ENCODE data around the gene CLEC2D. TPM values are rescaled to one million over a fixed set of nuclear protein-coding genes. Genes with fewer than 3 reads are reported as not detected.
"Not testable (repeated sequence)": the region's sequence is repeated elsewhere in the genome, so short reads cannot be mapped to it uniquely, and the experiment has no call there.

Gene CLEC2D
- total RNA-seq, 8 experiments from 2014 or later, result 1.8 to 22.5 (median 2.8) TPM

GRCh38 chr12:9707864-9708808 is 38.6 kb downstream of the CLEC2D start:
- Histone ChIP-seq H3K4me3 (no peak overlapping the region), H3K27ac (no peak overlapping the region), H3K4me1 (replicated peaks in 1 of 2) (no peaks in the 10 kb centered on the region)
- 14 to 70% (median 44%) methylated on average over 1 to 8 of the region's 12 CpGs; no CpG with 5 or more reads in 1 of the 10 experiments for WGBS, 10 experiments
- in situ Hi-C loops (cut with MboI; ENCODE audit: low pct_unique_long_range_greater_than_20kb in 2 of 9, low sequenced_read_pairs in 9 of 9, unreplicated experiment in 9 of 9), result loop anchor here in 3 of 9 experiments (10.0 to 25.0 kb wide), 2 partner anchors 73 to 371 kb away; no protein-coding TSS in a partner anchor
- peak in 5 of 8 experiments; percentile 39 to 78 (median 74) for ATAC-seq (replicated peaks in 6 of 8)

GRCh38 chr12:9708853-9709252 is 39.3 kb downstream of the CLEC2D start:
- Histone ChIP-seq H3K4me3 (no peak overlapping the region), H3K4me1 (replicated peaks in 1 of 2) (no peaks in the 10 kb centered on the region), H3K27ac (no peak overlapping the region)
- ATAC-seq (replicated peaks in 6 of 8), result no peak
- 65 to 100% (median 98%) methylated on average over 1 to 2 of the region's 3 CpGs; no CpG with 5 or more reads in 2 of the 10 experiments for WGBS, 10 experiments
- in situ Hi-C loops (cut with MboI; ENCODE audit: low pct_unique_long_range_greater_than_20kb in 2 of 9, low sequenced_read_pairs in 9 of 9, unreplicated experiment in 9 of 9), result loop anchor here in 3 of 9 experiments (10.0 to 25.0 kb wide), 2 partner anchors 74 to 372 kb away; no protein-coding TSS in a partner anchor

- Histone ChIP-seq H3K27ac (no peak overlapping the region), H3K4me3 (no peak overlapping the region), H3K4me1 (replicated peaks in 1 of 2) (no peaks in the 10 kb centered on the region)
- WGBS, 10 experiments, result 43 to 100% (median 60%) methylated on average over 1 to 2 of the region's 3 CpGs; no CpG with 5 or more reads in 7 of the 10 experiments
- no peak for ATAC-seq (replicated peaks in 6 of 8)
- in situ Hi-C loops (cut with MboI; ENCODE audit: low pct_unique_long_range_greater_than_20kb in 2 of 9, low sequenced_read_pairs in 9 of 9, unreplicated experiment in 9 of 9), result loop anchor here in 2 of 9 experiments (25.0 kb wide), 1 partner anchor 373 kb away; no protein-coding TSS in a partner anchor
Measured at GRCh38 chr12:9710584-9711375, 41.3 kb downstream of the CLEC2D start.

GRCh38 chr12:9711664-9712063 is 42.2 kb downstream of the CLEC2D start:
- H3K27ac ChIP-seq, result no peak overlapping the region
- no peaks in the 10 kb centered on the region for H3K4me1 ChIP-seq (replicated peaks in 1 of 2)
- ATAC-seq (replicated peaks in 6 of 8), result no peak
- WGBS, 10 experiments, result 50 to 100% (median 100%) methylated on average over 1 of the region's 1 CpG
- in situ Hi-C loops (cut with MboI; ENCODE audit: low pct_unique_long_range_greater_than_20kb in 2 of 9, low sequenced_read_pairs in 9 of 9, unreplicated experiment in 9 of 9), result loop anchor here in 2 of 9 experiments (25.0 kb wide), 1 partner anchor 374 kb away; no protein-coding TSS in a partner anchor
- no peak overlapping the region for H3K4me3 ChIP-seq

- not testable (repeated sequence) for H3K27ac ChIP-seq; H3K4me3 ChIP-seq; H3K4me1 ChIP-seq (replicated peaks in 1 of 2); ATAC-seq (replicated peaks in 6 of 8)
- in situ Hi-C loops (cut with MboI; ENCODE audit: low pct_unique_long_range_greater_than_20kb in 2 of 9, low sequenced_read_pairs in 9 of 9, unreplicated experiment in 9 of 9), result loop anchor here in 2 of 9 experiments (25.0 kb wide), 1 partner anchor 376 kb away; no protein-coding TSS in a partner anchor
- WGBS, 10 experiments, result 23 to 100% (median 73%) methylated on average over 1 to 5 of the region's 6 CpGs; no CpG with 5 or more reads in 5 of the 10 experiments
Measured at GRCh38 chr12:9713032-9713558, 43.6 kb downstream of the CLEC2D start.

GRCh38 chr12:9717070-9717925 is 47.8 kb downstream of the CLEC2D start:
- 39 to 94% (median 80%) methylated on average over 1 to 9 of the region's 15 CpGs for WGBS, 10 experiments

GRCh38 chr12:9718968-9719367 is 49.5 kb downstream of the CLEC2D start:
- H3K4me1 ChIP-seq (replicated peaks in 1 of 2), result no peaks in the 10 kb centered on the region
- in situ Hi-C loops (cut with MboI; ENCODE audit: low pct_unique_long_range_greater_than_20kb in 2 of 9, low sequenced_read_pairs in 9 of 9, unreplicated experiment in 9 of 9), result loop anchor here in 2 of 9 experiments (25.0 kb wide), 1 partner anchor 382 kb away; no protein-coding TSS in a partner anchor
- no peak for ATAC-seq (replicated peaks in 6 of 8)
- H3K4me3 ChIP-seq, result no peak overlapping the region
- H3K27ac ChIP-seq, result no peak overlapping the region
- whole genome bisulfite sequencing, 10 experiments, result 67 to 100% (median 86%) methylated on average over 1 to 5 of the region's 7 CpGs; no CpG with 5 or more reads in 4 of the 10 experiments

More at GRCh38 chr12:9717070-9717925, 47.8 kb downstream of the CLEC2D start:
- in situ Hi-C loops (cut with MboI; ENCODE audit: low pct_unique_long_range_greater_than_20kb in 2 of 9, low sequenced_read_pairs in 9 of 9, unreplicated experiment in 9 of 9), result loop anchor here in 2 of 9 experiments (25.0 kb wide), 1 partner anchor 380 kb away; no protein-coding TSS in a partner anchor
- H3K4me3 ChIP-seq, result no peak overlapping the region
- no peak for ATAC-seq (replicated peaks in 6 of 8)
- H3K4me1 ChIP-seq (replicated peaks in 1 of 2), result no peaks in the 10 kb centered on the region
- no peak overlapping the region for H3K27ac ChIP-seq

GRCh38 chr12:9719790-9720189 is 50.3 kb downstream of the CLEC2D start:
- 50 to 100% (median 83%) methylated on average over 1 of the region's 1 CpG; no CpG with 5 or more reads in 3 of the 10 experiments for WGBS, 10 experiments
- no peak overlapping the region for H3K27ac ChIP-seq
- in situ Hi-C loops (cut with MboI; ENCODE audit: low pct_unique_long_range_greater_than_20kb in 2 of 9, low sequenced_read_pairs in 9 of 9, unreplicated experiment in 9 of 9), result loop anchor here in 2 of 9 experiments (25.0 kb wide), 1 partner anchor 382 kb away; no protein-coding TSS in a partner anchor
- ATAC-seq (replicated peaks in 6 of 8), result no peak
- no peak overlapping the region for H3K4me3 ChIP-seq
- no peaks in the 10 kb centered on the region for H3K4me1 ChIP-seq (replicated peaks in 1 of 2)

- ATAC-seq (replicated peaks in 6 of 8), result peak in 1 of 8 experiments; percentile 54
- Histone ChIP-seq H3K27ac (no peak overlapping the region), H3K4me1 (replicated peaks in 1 of 2) (no peaks in the 10 kb centered on the region), H3K4me3 (no peak overlapping the region)
- WGBS, 10 experiments, result 57 to 95% (median 85%) methylated on average over 2 to 5 of the region's 5 CpGs; no CpG with 5 or more reads in 1 of the 10 experiments
- in situ Hi-C loops (cut with MboI; ENCODE audit: low pct_unique_long_range_greater_than_20kb in 2 of 9, low sequenced_read_pairs in 9 of 9, unreplicated experiment in 9 of 9), result loop anchor here in 2 of 9 experiments (25.0 kb wide), 1 partner anchor 384 kb away; no protein-coding TSS in a partner anchor
Measured at GRCh38 chr12:9721394-9722092, 52.0 kb downstream of the CLEC2D start.

GRCh38 chr12:9724023-9724422 is 54.5 kb downstream of the CLEC2D start:
- no peak overlapping the region for H3K27ac ChIP-seq
- H3K4me1 ChIP-seq (replicated peaks in 1 of 2), result no peaks in the 10 kb centered on the region
- WGBS, 10 experiments, result 50 to 100% (median 87%) methylated on average over 1 of the region's 1 CpG; no CpG with 5 or more reads in 2 of the 10 experiments
- no peak overlapping the region for H3K4me3 ChIP-seq
- in situ Hi-C loops (cut with MboI; ENCODE audit: low pct_unique_long_range_greater_than_20kb in 2 of 9, low sequenced_read_pairs in 9 of 9, unreplicated experiment in 9 of 9), result loop anchor here in 2 of 9 experiments (25.0 kb wide), 1 partner anchor 387 kb away; no protein-coding TSS in a partner anchor
- ATAC-seq (replicated peaks in 6 of 8), result no peak

All from motor neuron (in vitro differentiated cells).